Caco-2 (cell line): ENCODE data around the gene OTOG. TPM values are rescaled to one million over a fixed set of nuclear protein-coding genes. Genes with fewer than 3 reads are reported as not detected.

Source experiments
- BruUV-seq: library from RNA; stranded (reverse); fragments of 400-500 nt; replicated peaks from 2 replicates; lab custom pipeline; 2021; lab: Mats Ljungman, UMichigan
- CTCF ChIA-PET: fragments of 300-600 bp; sonication (Branson Sonifier 250); formaldehyde crosslinking; loops from one replicate; lab custom pipeline; 2022; ENCODE audit warnings: antibody characterized with exemption; lab: Charles Lee
- POLR2A ChIA-PET: fragments of 300-600 bp; sonication (Branson Sonifier 250); formaldehyde crosslinking; loops from one replicate; lab custom pipeline; 2022; ENCODE audit warnings: antibody characterized with exemption; lab: Charles Lee
- DNase-seq, 2 experiments: peaks; one replicate each; pipeline versions ENCODE4 v3.0.0 to v3.0.0-alpha.2; 2020 to 2022
- H3K27me3 ChIP-seq: replicated peaks from 2 replicates; pipeline ENCODE4 v1.6.0; 2011; ENCODE audit warnings: low read length; ENCODE audit not compliant: control insufficient read depth, insufficient read depth
- H3K36me3 ChIP-seq: 2 replicates; pipeline ENCODE4 v1.5.1; 2011; ENCODE audit warnings: low read length; ENCODE audit not compliant: control insufficient read depth, insufficient read depth
- H3K4me1 ChIP-seq: fragments of 250-450 bp; sonication (Bioruptor Pico); 2 replicates; pipeline ENCODE4 v1.5.1; 2020; ENCODE audit warnings: mild to moderate bottlenecking
- H3K4me3 ChIP-seq: 2 replicates; pipeline ENCODE4 v1.5.1; 2011; ENCODE audit warnings: low read depth, mild to moderate bottlenecking, control low read depth, low read length
- H3K9me3 ChIP-seq: fragments of 250-450 bp; sonication (Bioruptor Pico); 2 replicates; pipeline ENCODE4 v1.5.1; 2020; ENCODE audit warnings: mild to moderate bottlenecking, moderate library complexity
- H3K27ac Mint-ChIP-seq: one replicate; pipeline ENCODE4 v1.8.0; 2022; ENCODE audit warnings: mixed read lengths; ENCODE audit not compliant: unreplicated experiment
- H3K27me3 Mint-ChIP-seq: one replicate; pipeline ENCODE4 v1.8.0; 2022; ENCODE audit warnings: mixed read lengths; ENCODE audit not compliant: insufficient read depth, unreplicated experiment
- H3K36me3 Mint-ChIP-seq: one replicate; pipeline ENCODE4 v1.8.0; 2022; ENCODE audit warnings: mild to moderate bottlenecking, mixed read lengths; ENCODE audit not compliant: insufficient read depth, unreplicated experiment
- H3K4me1 Mint-ChIP-seq: one replicate; pipeline ENCODE4 v1.8.0; 2022; ENCODE audit warnings: low read depth, mixed read lengths; ENCODE audit not compliant: unreplicated experiment
- H3K4me3 Mint-ChIP-seq: one replicate; pipeline ENCODE4 v1.8.0; 2022; ENCODE audit warnings: mild to moderate bottlenecking, moderate library complexity, mixed read lengths; ENCODE audit not compliant: unreplicated experiment
- H3K9me3 Mint-ChIP-seq: one replicate; pipeline ENCODE4 v1.8.0; 2022; ENCODE audit warnings: mixed read lengths; ENCODE audit not compliant: unreplicated experiment
- CTCF ChIP-seq, 2 experiments: fragments of 200-600 bp in 1 of 2; IDR thresholded peaks; 1 replicate in 1 of 2; 2 replicates in 1 of 2; pipeline versions ENCODE4 v1.5.1 to v1.8.0; 2011 to 2022; ENCODE audit warnings: antibody characterized with exemption in 1 of 2, control low read depth in 1 of 2, inconsistent platforms in 1 of 2, low read depth in 1 of 2, low read length in 1 of 2, mild to moderate bottlenecking in 1 of 2, moderate library complexity in 1 of 2; ENCODE audit not compliant: insufficient read depth in 1 of 2, severe bottlenecking in 1 of 2, unreplicated experiment in 1 of 2
- intact Hi-C: fragments of 100-400 bp; cut with micrococcal nuclease; formaldehyde crosslinking; loops from one replicate; pipeline ENCODE4 v1.10.0; 2022; ENCODE audit not compliant: unreplicated experiment
- total RNA-seq: library from RNA; stranded (reverse); gene quantifications from 2 replicates; pipeline ENCODE4 v1.2.3, GENCODE V29; 2022

Gene OTOG
- total RNA-seq, 1 experiment from 2014 or later = 0.95 TPM

GRCh38 chr11:17564687-17565042, 17.6 kb downstream of the OTOG start:
- Mint-ChIP-seq H3K4me3 (no peak overlapping the region), H3K27me3 (no peaks in the 10 kb centered on the region), H3K36me3 (no peaks in the 10 kb centered on the region), H3K9me3 (no peaks in the 10 kb centered on the region), H3K27ac (no peak overlapping the region), H3K4me1 (peaks cover 21% of the 10 kb centered on the region)
- BruUV-seq = no TSS peak
- intact Hi-C loops = no loop called here
- Histone ChIP-seq H3K9me3 (no peaks in the 10 kb centered on the region), H3K27me3 (no peaks in the 10 kb centered on the region), H3K36me3 (no peaks in the 10 kb centered on the region), H3K4me3 (no peak overlapping the region), H3K4me1 (peaks cover 31% of the 10 kb centered on the region)
- POLR2A ChIA-PET = no interaction called here
- CTCF ChIA-PET = interaction anchor here (1.0 kb wide), 1 partner anchor 8 kb away, joined by 3 read pairs; no protein-coding TSS in a partner anchor
- no peak for TF ChIP-seq CTCF (IDR thresholded peaks at IDR 0.05; ENCODE audit: insufficient read depth in 1 of 2, low read depth in 1 of 2, low read length in 1 of 2, severe bottlenecking in 1 of 2, unreplicated experiment in 1 of 2)
- DNase-seq = no peak

GRCh38 chr11:17568944-17569343, 21.9 kb downstream of the OTOG start:
- Mint-ChIP-seq H3K27ac (no peak overlapping the region), H3K27me3 (no peaks in the 10 kb centered on the region), H3K4me1 (peaks cover 6% of the 10 kb centered on the region), H3K4me3 (no peak overlapping the region), H3K9me3 (no peaks in the 10 kb centered on the region), H3K36me3 (no peaks in the 10 kb centered on the region)
- ChIA-PET POLR2A (no interaction called here), CTCF (no interaction called here)
- Histone ChIP-seq H3K27me3 (no peaks in the 10 kb centered on the region), H3K4me1 (no peaks in the 10 kb centered on the region), H3K9me3 (no peaks in the 10 kb centered on the region), H3K36me3 (no peaks in the 10 kb centered on the region), H3K4me3 (no peak overlapping the region)
- no peak for TF ChIP-seq CTCF (IDR thresholded peaks at IDR 0.05; ENCODE audit: insufficient read depth in 1 of 2, low read depth in 1 of 2, low read length in 1 of 2, severe bottlenecking in 1 of 2, unreplicated experiment in 1 of 2)
- DNase-seq = no peak
- intact Hi-C loops = no loop called here
- no TSS peak for BruUV-seq

GRCh38 chr11:17570034-17570433, 23.0 kb downstream of the OTOG start:
- Histone ChIP-seq H3K4me1 (no peaks in the 10 kb centered on the region), H3K9me3 (no peaks in the 10 kb centered on the region), H3K27me3 (no peaks in the 10 kb centered on the region), H3K4me3 (no peak overlapping the region), H3K36me3 (no peaks in the 10 kb centered on the region)
- intact Hi-C loops = no loop called here
- Mint-ChIP-seq H3K9me3 (no peaks in the 10 kb centered on the region), H3K27me3 (no peaks in the 10 kb centered on the region), H3K36me3 (no peaks in the 10 kb centered on the region), H3K4me1 (peaks cover 6% of the 10 kb centered on the region), H3K27ac (no peak overlapping the region), H3K4me3 (no peak overlapping the region)
- TF ChIP-seq CTCF (IDR thresholded peaks at IDR 0.05; ENCODE audit: insufficient read depth in 1 of 2, low read depth in 1 of 2, low read length in 1 of 2, severe bottlenecking in 1 of 2, unreplicated experiment in 1 of 2) = no peak
- POLR2A ChIA-PET = no interaction called here
- no peak for DNase-seq
- CTCF ChIA-PET = no interaction called here
- BruUV-seq = no TSS peak
